Activated CD8-positive, alpha-beta T cell treated with anti-CD3 and anti-CD28 coated beads for 36 hours (primary cell): ENCODE results near the gene SKIC8. TPM values are rescaled to one million over a fixed set of nuclear protein-coding genes. Genes with fewer than 3 reads are reported as not detected.
"Not testable (repeated sequence)": the region's sequence is repeated elsewhere in the genome, so short reads cannot be mapped to it uniquely, and the experiment has no call there.

Experiments
- ATAC-seq: fragments of 200-7000 bp; cut with Tn5 transposase; one replicate; pipeline ENCODE4 v1.10.0; 2021; ENCODE audit warnings: mild to moderate bottlenecking, moderate library complexity
- CTCF ChIA-PET: fragments of 350-600 bp; sonication (Branson Sonifier 250); formaldehyde crosslinking; loops from one replicate; lab custom pipeline; 2021; ENCODE audit warnings: antibody characterized with exemption; lab: Charles Lee
- POLR2A ChIA-PET: fragments of 350-600 bp; sonication (Branson Sonifier 250); formaldehyde crosslinking; loops from one replicate; lab custom pipeline; 2021; ENCODE audit warnings: antibody characterized with exemption; lab: Charles Lee
- DNase-seq: peaks from one replicate; pipeline ENCODE4 v3.0.0-alpha.2; 2020
- H3K27ac Mint-ChIP-seq: one replicate; pipeline ENCODE4 v1.8.0; 2021; ENCODE audit warnings: mild to moderate bottlenecking, mixed read lengths
- H3K27me3 Mint-ChIP-seq: one replicate; pipeline ENCODE4 v1.8.0; 2021; ENCODE audit warnings: mixed read lengths
- H3K36me3 Mint-ChIP-seq: one replicate; pipeline ENCODE4 v1.8.0; 2021; ENCODE audit warnings: low read depth, mixed read lengths
- H3K4me1 Mint-ChIP-seq: one replicate; pipeline ENCODE4 v1.8.0; 2021; ENCODE audit warnings: low read depth, mixed read lengths
- H3K4me3 Mint-ChIP-seq: one replicate; pipeline ENCODE4 v1.8.0; 2021; ENCODE audit warnings: mild to moderate bottlenecking, moderate library complexity, mixed read lengths
- H3K9me3 Mint-ChIP-seq: one replicate; pipeline ENCODE4 v1.8.0; 2021; ENCODE audit warnings: mixed read lengths
- CTCF ChIP-seq: fragments of 200-600 bp; IDR thresholded peaks from one replicate; pipeline ENCODE4 v1.8.0; 2022; ENCODE audit warnings: antibody characterized with exemption, mild to moderate bottlenecking
- intact Hi-C: fragments of 100-400 bp; cut with micrococcal nuclease; formaldehyde crosslinking; loops from one replicate; pipeline ENCODE4 v1.10.0; 2022
- total RNA-seq, 2 experiments: library from RNA; stranded (reverse); gene quantifications; one replicate each; pipeline ENCODE4 v1.2.3, GENCODE V29; 2021

Gene SKIC8
- total RNA-seq, 2 experiments from 2014 or later = 63.0 to 64.5 TPM

DNA sequence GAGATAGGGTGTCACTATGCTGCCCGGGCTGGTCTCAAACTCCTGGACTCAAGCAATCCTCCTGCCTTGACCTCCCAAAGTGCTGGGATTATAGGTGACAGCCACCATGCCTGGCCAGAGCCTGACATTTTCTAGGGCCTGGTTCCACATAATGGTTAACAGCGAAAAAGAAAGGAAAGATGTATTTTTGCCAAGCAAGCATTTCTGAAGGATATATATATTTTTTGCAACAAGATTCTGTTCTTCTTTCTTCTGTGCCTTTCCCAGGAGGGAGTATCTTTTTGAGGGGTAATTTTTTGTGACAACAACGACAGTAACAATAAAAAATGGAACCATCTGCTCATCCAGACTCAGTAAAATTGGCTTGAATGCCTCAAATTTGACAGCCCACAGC, 43.4 kb downstream of the SKIC8 start:
- no peaks in the 10 kb centered on the region for H3K36me3 Mint-ChIP-seq
- ATAC-seq (no peak), DNase-seq (no peak)
- no peaks in the 10 kb centered on the region for H3K27me3 Mint-ChIP-seq
- POLR2A ChIA-PET = no interaction called here
- intact Hi-C loops = no loop called here
- H3K9me3 Mint-ChIP-seq = no peaks in the 10 kb centered on the region
- H3K4me1 Mint-ChIP-seq = no peaks in the 10 kb centered on the region
- H3K4me3 Mint-ChIP-seq = no peak overlapping the region
- no peak for TF ChIP-seq CTCF
- CTCF ChIA-PET = interaction anchor here (2.0 to 2.4 kb wide), 2 partner anchors 11 to 16 kb away, joined by 6 to 7 read pairs; no protein-coding TSS in a partner anchor
- H3K27ac Mint-ChIP-seq = no peak overlapping the region

DNA sequence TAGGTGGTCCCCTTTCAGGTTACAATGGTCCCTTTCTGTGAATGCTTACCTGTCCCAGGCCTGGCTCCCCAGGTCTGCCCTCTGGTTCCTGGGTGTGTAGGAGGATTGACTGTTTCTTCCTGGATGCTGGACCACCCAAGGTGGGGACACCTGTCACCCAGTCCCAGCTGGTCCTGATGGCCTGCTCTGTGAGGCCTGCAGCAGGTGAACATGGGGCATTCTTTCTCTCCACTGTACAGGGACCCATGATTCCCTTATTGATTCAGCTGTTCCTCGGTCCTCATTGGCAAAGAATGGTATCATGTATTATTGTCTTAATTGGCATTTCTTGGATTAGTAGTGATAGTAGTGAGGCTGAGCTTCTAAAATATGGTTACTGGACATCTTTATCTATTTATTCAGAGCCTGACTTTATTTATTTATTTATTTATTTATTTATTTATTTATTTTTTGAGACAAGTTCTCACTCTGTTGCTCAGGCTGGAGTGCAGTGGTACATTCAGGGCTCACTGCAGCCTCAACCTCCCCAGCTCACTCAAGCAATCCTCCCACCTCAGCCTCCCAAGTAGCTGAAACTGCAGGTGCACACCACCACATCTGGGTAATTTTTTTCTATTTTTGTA, 43.9 kb downstream of the SKIC8 start:
- Mint-ChIP-seq H3K36me3 (no peaks in the 10 kb centered on the region), H3K4me3 (no peak overlapping the region), H3K27ac (no peak overlapping the region), H3K9me3 (no peaks in the 10 kb centered on the region), H3K4me1 (no peaks in the 10 kb centered on the region), H3K27me3 (no peaks in the 10 kb centered on the region)
- ChIA-PET POLR2A (interaction anchor here (1.6 kb wide), 1 partner anchor 10 kb away, joined by 7 read pairs; the partner anchor contains the start of gene DNAJA4), CTCF (interaction anchor here (1.1 to 2.0 kb wide), 3 partner anchors 10 to 296 kb away, joined by 3 to 6 read pairs (median 3); no protein-coding TSS in a partner anchor)
- no peak for ATAC-seq
- intact Hi-C loops = no loop called here
- no peak for TF ChIP-seq CTCF
- DNase-seq = no peak

DNA sequence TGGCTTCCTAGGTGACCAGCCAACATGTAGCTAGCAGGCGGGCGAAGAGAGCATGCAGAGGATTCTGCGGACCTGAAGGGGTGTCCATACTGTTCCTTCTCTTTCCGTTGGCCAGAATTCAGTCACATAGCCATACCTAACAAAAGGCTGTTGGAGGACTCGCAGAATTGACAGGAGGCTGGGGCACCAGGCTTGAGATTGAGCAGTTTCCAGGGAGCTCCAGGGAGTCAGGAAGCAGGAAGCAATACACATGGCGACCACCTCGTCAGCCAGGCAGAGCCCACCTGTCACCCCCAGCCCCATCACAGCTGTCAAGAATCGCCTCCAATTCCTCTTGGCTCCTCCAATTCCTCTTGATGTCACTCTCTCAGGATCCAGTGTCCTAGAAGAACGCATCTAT, 48.3 kb downstream of the SKIC8 start:
- Mint-ChIP-seq H3K27me3 (no peaks in the 10 kb centered on the region), H3K27ac (no peak overlapping the region), H3K36me3 (no peaks in the 10 kb centered on the region), H3K9me3 (no peaks in the 10 kb centered on the region), H3K4me3 (no peak overlapping the region), H3K4me1 (no peaks in the 10 kb centered on the region)
- ATAC-seq (no peak), DNase-seq (no peak)
- POLR2A ChIA-PET = no interaction called here
- intact Hi-C loops = no loop called here
- CTCF ChIA-PET = interaction anchor here (1.4 to 3.8 kb wide), 3 partner anchors 11 to 55 kb away, joined by 3 to 19 read pairs (median 3); no protein-coding TSS in a partner anchor
- TF ChIP-seq CTCF = no peak

DNA sequence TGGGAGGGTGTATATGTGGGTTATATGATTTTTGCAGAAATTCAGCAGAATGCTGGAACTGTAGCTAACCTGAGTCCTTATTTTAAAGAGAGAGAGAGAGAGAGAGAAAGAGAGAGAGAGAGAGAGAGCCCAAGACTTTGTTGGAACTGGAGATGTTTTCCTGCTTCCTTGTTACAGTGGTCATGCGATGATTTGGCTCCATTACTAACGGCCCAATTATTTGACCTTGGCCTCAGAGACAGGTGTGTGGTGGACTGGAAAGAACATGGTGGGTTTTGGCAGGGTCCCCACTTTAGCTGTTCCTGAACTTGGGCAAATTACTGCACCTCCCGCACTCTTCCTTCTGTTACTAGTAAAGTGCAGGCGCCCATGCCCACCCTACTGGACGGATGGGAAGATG, 50.3 kb downstream of the SKIC8 start:
- intact Hi-C loops = no loop called here
- H3K4me3 Mint-ChIP-seq = no peak overlapping the region
- POLR2A ChIA-PET = no interaction called here
- no peaks in the 10 kb centered on the region for H3K36me3 Mint-ChIP-seq
- no peak for DNase-seq
- TF ChIP-seq CTCF = no peak
- no peaks in the 10 kb centered on the region for H3K4me1 Mint-ChIP-seq
- no peaks in the 10 kb centered on the region for H3K27me3 Mint-ChIP-seq
- H3K9me3 Mint-ChIP-seq = no peaks in the 10 kb centered on the region
- ATAC-seq = no peak
- CTCF ChIA-PET = interaction anchor here (3.8 kb wide), 1 partner anchor 9 kb away, joined by 19 read pairs; no protein-coding TSS in a partner anchor
- H3K27ac Mint-ChIP-seq = no peak overlapping the region

- Mint-ChIP-seq H3K27me3 (no peaks in the 10 kb centered on the region), H3K9me3 (no peaks in the 10 kb centered on the region), H3K36me3 (no peaks in the 10 kb centered on the region), H3K4me3 (no peak overlapping the region), H3K27ac (no peak overlapping the region), H3K4me1 (no peaks in the 10 kb centered on the region)
- intact Hi-C loops = no loop called here
- POLR2A ChIA-PET = no interaction called here
- DNase-seq (no peak), ATAC-seq (no peak)
- CTCF ChIA-PET = interaction anchor here (1.2 kb wide), 1 partner anchor 117 kb away, joined by 4 read pairs; the partner anchor contains the start of gene CIB2
- no peak for TF ChIP-seq CTCF
These were observed 51.5 kb downstream of the SKIC8 start for GRCh38 chr15:78247911-78248310.

GRCh38 chr15:78245976-78246620, 53.3 kb downstream of the SKIC8 start:
- DNase-seq, H3K27me3 Mint-ChIP-seq, H3K27ac Mint-ChIP-seq, H3K9me3 Mint-ChIP-seq, H3K4me1 Mint-ChIP-seq, H3K4me3 Mint-ChIP-seq, H3K36me3 Mint-ChIP-seq, ATAC-seq, intact Hi-C loops: not testable (repeated sequence)
- CTCF ChIA-PET = interaction anchor here (0.9 to 1.9 kb wide), 5 partner anchors 9 to 138 kb away, joined by 3 to 6 read pairs (median 4); partner anchors contain the start of gene DNAJA4
- POLR2A ChIA-PET = interaction anchor here (0.6 kb wide), 1 partner anchor 1942 kb away, joined by 3 read pairs; no protein-coding TSS in a partner anchor

GRCh38 chr15:78245392-78245791, 54.0 kb downstream of the SKIC8 start:
- H3K27me3 Mint-ChIP-seq, intact Hi-C loops, H3K9me3 Mint-ChIP-seq, DNase-seq, H3K4me1 Mint-ChIP-seq, H3K36me3 Mint-ChIP-seq, H3K4me3 Mint-ChIP-seq, H3K27ac Mint-ChIP-seq, POLR2A ChIA-PET, ATAC-seq: not testable (repeated sequence)
- CTCF ChIA-PET = interaction anchor here (0.9 to 1.9 kb wide), 4 partner anchors 10 to 137 kb away, joined by 3 to 6 read pairs (median 4); partner anchors contain the start of gene DNAJA4
